Measurements from ENCODE around the gene CPXM2. TPM values are rescaled to one million over a fixed set of nuclear protein-coding genes. Genes with fewer than 3 reads are reported as not detected.

The CPXM2 gene
- total and polyA plus RNA-seq, 2 donors (not counting 1 experiment from before 2014, with no cell fraction given) = 3.1 to 48.1 TPM

GRCh38 chr10:123911866-123912265, 20.3 kb upstream of the CPXM2 start:
- H3K4me2 ChIP-seq (ENCODE audit: extremely low read depth, insufficient read depth, low read length) = no peak overlapping the region
- no peaks in the 10 kb centered on the region for H3K27me3 ChIP-seq (ENCODE audit: control insufficient read depth, insufficient read depth, low read length)
- no peak overlapping the region for H2AFZ ChIP-seq (ENCODE audit: low read length)
- no peaks in the 10 kb centered on the region for H3K36me3 ChIP-seq (ENCODE audit: control insufficient read depth, insufficient read depth, low read length)
- H3K79me2 ChIP-seq (ENCODE audit: control insufficient read depth, insufficient read depth, low read length) = no peaks in the 10 kb centered on the region
- no peaks in the 10 kb centered on the region for H4K20me1 ChIP-seq (ENCODE audit: control insufficient read depth, extremely low read depth, insufficient read depth, low read length)
- no peak for DNase-seq (ENCODE audit: low read depth in 2 of 2)
- H3K9ac ChIP-seq (ENCODE audit: insufficient read depth, low read length) = no peak overlapping the region
- H3K9me3 ChIP-seq (ENCODE audit: control insufficient read depth, insufficient read depth, low read depth, low read length) = no peaks in the 10 kb centered on the region
- H3K27ac ChIP-seq (ENCODE audit: insufficient read depth, low read length) = no peak overlapping the region
- H3K4me1 ChIP-seq (ENCODE audit: control insufficient read depth, extremely low read depth, insufficient read depth, low read length) = no peaks in the 10 kb centered on the region
- H3K4me3 ChIP-seq (replicated peaks in 1 of 4; ENCODE audit: control extremely low read depth in 1 of 4, insufficient read depth in 1 of 4, low read depth in 3 of 4, low read length in 4 of 4) = no peak overlapping the region
- TF ChIP-seq, protein P1, sequence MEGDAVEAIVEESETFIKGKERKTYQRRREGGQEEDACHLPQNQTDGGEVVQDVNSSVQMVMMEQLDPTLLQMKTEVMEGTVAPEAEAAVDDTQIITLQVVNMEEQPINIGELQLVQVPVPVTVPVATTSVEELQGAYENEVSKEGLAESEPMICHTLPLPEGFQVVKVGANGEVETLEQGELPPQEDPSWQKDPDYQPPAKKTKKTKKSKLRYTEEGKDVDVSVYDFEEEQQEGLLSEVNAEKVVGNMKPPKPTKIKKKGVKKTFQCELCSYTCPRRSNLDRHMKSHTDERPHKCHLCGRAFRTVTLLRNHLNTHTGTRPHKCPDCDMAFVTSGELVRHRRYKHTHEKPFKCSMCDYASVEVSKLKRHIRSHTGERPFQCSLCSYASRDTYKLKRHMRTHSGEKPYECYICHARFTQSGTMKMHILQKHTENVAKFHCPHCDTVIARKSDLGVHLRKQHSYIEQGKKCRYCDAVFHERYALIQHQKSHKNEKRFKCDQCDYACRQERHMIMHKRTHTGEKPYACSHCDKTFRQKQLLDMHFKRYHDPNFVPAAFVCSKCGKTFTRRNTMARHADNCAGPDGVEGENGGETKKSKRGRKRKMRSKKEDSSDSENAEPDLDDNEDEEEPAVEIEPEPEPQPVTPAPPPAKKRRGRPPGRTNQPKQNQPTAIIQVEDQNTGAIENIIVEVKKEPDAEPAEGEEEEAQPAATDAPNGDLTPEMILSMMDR (conservative IDR thresholded peaks at IDR 0.05 in 1 of 2, IDR thresholded peaks at IDR 0.05 in 1 of 2; ENCODE audit: low read depth in 1 of 2, low read length in 2 of 2) = no peak
- TF ChIP-seq EZH2 (IDR thresholded peaks at IDR 0.05; ENCODE audit: low read length, missing control alignments) = no peak

GRCh38 chr10:123909866-123910265, 18.3 kb upstream of the CPXM2 start:
- Histone ChIP-seq H3K36me3 (ENCODE audit: control insufficient read depth, insufficient read depth, low read length) (no peaks in the 10 kb centered on the region), H3K4me1 (ENCODE audit: control insufficient read depth, extremely low read depth, insufficient read depth, low read length) (no peaks in the 10 kb centered on the region), H4K20me1 (ENCODE audit: control insufficient read depth, extremely low read depth, insufficient read depth, low read length) (no peaks in the 10 kb centered on the region), H3K27ac (ENCODE audit: insufficient read depth, low read length) (no peak overlapping the region), H3K27me3 (ENCODE audit: control insufficient read depth, insufficient read depth, low read length) (no peaks in the 10 kb centered on the region), H3K79me2 (ENCODE audit: control insufficient read depth, insufficient read depth, low read length) (no peaks in the 10 kb centered on the region), H3K4me3 (replicated peaks in 1 of 4; ENCODE audit: control extremely low read depth in 1 of 4, insufficient read depth in 1 of 4, low read depth in 3 of 4, low read length in 4 of 4) (no peak overlapping the region), H3K9me3 (ENCODE audit: control insufficient read depth, insufficient read depth, low read depth, low read length) (no peaks in the 10 kb centered on the region), H3K9ac (ENCODE audit: insufficient read depth, low read length) (no peak overlapping the region), H3K4me2 (ENCODE audit: extremely low read depth, insufficient read depth, low read length) (no peak overlapping the region), H2AFZ (ENCODE audit: low read length) (no peak overlapping the region)
- no peak for DNase-seq (ENCODE audit: low read depth in 2 of 2)
- TF ChIP-seq, protein P1 (conservative IDR thresholded peaks at IDR 0.05 in 1 of 2, IDR thresholded peaks at IDR 0.05 in 1 of 2; ENCODE audit: low read depth in 1 of 2, low read length in 2 of 2) = no peak
- no peak for TF ChIP-seq EZH2 (IDR thresholded peaks at IDR 0.05; ENCODE audit: low read length, missing control alignments)

- no peak for DNase-seq (ENCODE audit: low read depth in 2 of 2)
- Histone ChIP-seq H2AFZ (ENCODE audit: low read length) (no peak overlapping the region), H3K27ac (ENCODE audit: insufficient read depth, low read length) (no peak overlapping the region), H3K9ac (ENCODE audit: insufficient read depth, low read length) (no peak overlapping the region), H3K79me2 (ENCODE audit: control insufficient read depth, insufficient read depth, low read length) (no peaks in the 10 kb centered on the region), H3K36me3 (ENCODE audit: control insufficient read depth, insufficient read depth, low read length) (no peaks in the 10 kb centered on the region), H3K4me1 (ENCODE audit: control insufficient read depth, extremely low read depth, insufficient read depth, low read length) (no peaks in the 10 kb centered on the region), H4K20me1 (ENCODE audit: control insufficient read depth, extremely low read depth, insufficient read depth, low read length) (no peaks in the 10 kb centered on the region), H3K4me2 (ENCODE audit: extremely low read depth, insufficient read depth, low read length) (no peak overlapping the region), H3K27me3 (ENCODE audit: control insufficient read depth, insufficient read depth, low read length) (no peaks in the 10 kb centered on the region), H3K9me3 (ENCODE audit: control insufficient read depth, insufficient read depth, low read depth, low read length) (no peaks in the 10 kb centered on the region), H3K4me3 (replicated peaks in 1 of 4; ENCODE audit: control extremely low read depth in 1 of 4, insufficient read depth in 1 of 4, low read depth in 3 of 4, low read length in 4 of 4) (no peak overlapping the region)
- TF ChIP-seq EZH2 (IDR thresholded peaks at IDR 0.05; ENCODE audit: low read length, missing control alignments) = no peak
- TF ChIP-seq, protein P1 (conservative IDR thresholded peaks at IDR 0.05 in 1 of 2, IDR thresholded peaks at IDR 0.05 in 1 of 2; ENCODE audit: low read depth in 1 of 2, low read length in 2 of 2) = no peak
These were observed 17.8 kb upstream of the CPXM2 start for GRCh38 chr10:123909426-123909825.
